ENCODE measurements around the gene PIGK. TPM values are rescaled to one million over a fixed set of nuclear protein-coding genes. Genes with fewer than 3 reads are reported as not detected.

The PIGK gene
- total RNA-seq, 2 donors from 2014 or later = 31.7 to 43.4 TPM

- DNase-seq (ENCODE audit: low spot score) = no peak
- intact Hi-C loops (cut with DNase I) = no loop called here
Measured at GRCh38 chr1:77126307-77126706, 92.9 kb downstream of the PIGK start.

- intact Hi-C loops (cut with DNase I) = no loop called here
- DNase-seq (ENCODE audit: low spot score) = no peak
Measured at GRCh38 chr1:77121503-77121902, 97.7 kb downstream of the PIGK start.

- DNase-seq (ENCODE audit: low spot score) = no peak
- intact Hi-C loops (cut with DNase I) = no loop called here
Measured at GRCh38 chr1:77120950-77121349, 98.3 kb downstream of the PIGK start.

- DNase-seq (ENCODE audit: low spot score) = no peak
- intact Hi-C loops (cut with DNase I) = no loop called here
Measured at GRCh38 chr1:77118712-77119111, 100.5 kb downstream of the PIGK start.

GRCh38 chr1:77104672-77105071 is 114.6 kb downstream of the PIGK start:
- DNase-seq (ENCODE audit: low spot score) = no peak
- intact Hi-C loops (cut with DNase I) = no loop called here

- intact Hi-C loops (cut with DNase I) = no loop called here
- DNase-seq (ENCODE audit: low spot score) = no peak
Measured at GRCh38 chr1:77103486-77103885, 115.7 kb downstream of the PIGK start.

- intact Hi-C loops (cut with DNase I) = no loop called here
- no peak for DNase-seq (ENCODE audit: low spot score)
Measured at GRCh38 chr1:77100875-77101274, 118.4 kb downstream of the PIGK start.

GRCh38 chr1:77096496-77097255 is 122.6 kb downstream of the PIGK start:
- DNase-seq (ENCODE audit: low spot score) = no peak
- intact Hi-C loops (cut with DNase I) = no loop called here

GRCh38 chr1:77095236-77095635 is 124.0 kb downstream of the PIGK start:
- intact Hi-C loops (cut with DNase I) = no loop called here
- no peak for DNase-seq (ENCODE audit: low spot score)

- no peak for DNase-seq (ENCODE audit: low spot score)
- intact Hi-C loops (cut with DNase I) = no loop called here
Measured at GRCh38 chr1:77089756-77090155, 129.5 kb downstream of the PIGK start.

GRCh38 chr1:77085109-77085508 is 134.1 kb downstream of the PIGK start:
- DNase-seq (ENCODE audit: low spot score) = no peak
- intact Hi-C loops (cut with DNase I) = no loop called here

- DNase-seq (ENCODE audit: low spot score) = no peak
- intact Hi-C loops (cut with DNase I) = no loop called here
Measured at GRCh38 chr1:77084457-77084856, 134.8 kb downstream of the PIGK start.

GRCh38 chr1:77081834-77082233 is 137.4 kb downstream of the PIGK start:
- no peak for DNase-seq (ENCODE audit: low spot score)
- intact Hi-C loops (cut with DNase I) = no loop called here

GRCh38 chr1:77076759-77077158 is 142.5 kb downstream of the PIGK start:
- no peak for DNase-seq (ENCODE audit: low spot score)
- intact Hi-C loops (cut with DNase I) = no loop called here

GRCh38 chr1:77068013-77068412 is 151.2 kb downstream of the PIGK start:
- no peak for DNase-seq (ENCODE audit: low spot score)
- intact Hi-C loops (cut with DNase I) = no loop called here

- intact Hi-C loops (cut with DNase I) = no loop called here
- no peak for DNase-seq (ENCODE audit: low spot score)
Measured at GRCh38 chr1:77065693-77066342, 153.4 kb downstream of the PIGK start.

GRCh38 chr1:77064246-77064645 is 155.0 kb downstream of the PIGK start:
- intact Hi-C loops (cut with DNase I) = no loop called here
- no peak for DNase-seq (ENCODE audit: low spot score)

GRCh38 chr1:77063118-77063517 is 156.1 kb downstream of the PIGK start:
- no peak for DNase-seq (ENCODE audit: low spot score)
- intact Hi-C loops (cut with DNase I) = no loop called here

- intact Hi-C loops (cut with DNase I) = no loop called here
- no peak for DNase-seq (ENCODE audit: low spot score)
Measured at GRCh38 chr1:77061162-77061561, 158.1 kb downstream of the PIGK start.

GRCh38 chr1:77060000-77060399 is 159.2 kb downstream of the PIGK start:
- DNase-seq (ENCODE audit: low spot score) = no peak
- intact Hi-C loops (cut with DNase I) = no loop called here

GRCh38 chr1:77057994-77058585 is 161.1 kb downstream of the PIGK start:
- intact Hi-C loops (cut with DNase I) = no loop called here
- DNase-seq (ENCODE audit: low spot score) = no peak

Measured in posterior vena cava (tissue), 2 donors.